B cell (primary cell): ENCODE measurements around the gene MTUS2.

Experiments used
- EZH2 ChIP-seq: IDR thresholded peaks from 2 replicates; pipeline ENCODE4 v1.6.1; 2012; ENCODE audit warnings: borderline replicate concordance, low read depth, mild to moderate bottlenecking, moderate library complexity, low read length; ENCODE audit not compliant: insufficient read depth, poor library complexity, severe bottlenecking
- TF ChIP-seq, protein P1 (sequence below): fragments of 200-600 bp; IDR thresholded peaks from one replicate; pipeline ENCODE4 v1.8.0; 2022; ENCODE audit warnings: antibody characterized with exemption, mild to moderate bottlenecking

DNA sequence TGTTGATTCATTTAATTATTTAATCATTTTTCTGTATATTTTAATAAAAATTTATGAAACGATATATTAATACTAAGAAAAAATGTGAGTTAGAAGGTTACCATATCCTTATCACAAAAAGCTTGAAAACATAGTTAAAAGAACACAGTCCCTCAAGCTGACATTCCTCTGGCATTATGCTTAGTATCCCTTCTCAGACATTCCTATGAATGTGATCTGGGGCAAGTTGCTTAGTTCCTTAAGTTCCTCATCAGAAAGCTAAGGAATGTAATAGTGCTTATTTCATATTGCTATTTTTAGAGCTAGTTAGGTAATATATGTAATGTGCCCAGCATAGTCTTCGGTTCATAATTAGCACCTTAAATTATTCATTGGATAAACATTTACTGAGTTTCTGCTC, 122.8 kb downstream of the MTUS2 start:
- no peak for TF ChIP-seq EZH2
- TF ChIP-seq, protein P1, sequence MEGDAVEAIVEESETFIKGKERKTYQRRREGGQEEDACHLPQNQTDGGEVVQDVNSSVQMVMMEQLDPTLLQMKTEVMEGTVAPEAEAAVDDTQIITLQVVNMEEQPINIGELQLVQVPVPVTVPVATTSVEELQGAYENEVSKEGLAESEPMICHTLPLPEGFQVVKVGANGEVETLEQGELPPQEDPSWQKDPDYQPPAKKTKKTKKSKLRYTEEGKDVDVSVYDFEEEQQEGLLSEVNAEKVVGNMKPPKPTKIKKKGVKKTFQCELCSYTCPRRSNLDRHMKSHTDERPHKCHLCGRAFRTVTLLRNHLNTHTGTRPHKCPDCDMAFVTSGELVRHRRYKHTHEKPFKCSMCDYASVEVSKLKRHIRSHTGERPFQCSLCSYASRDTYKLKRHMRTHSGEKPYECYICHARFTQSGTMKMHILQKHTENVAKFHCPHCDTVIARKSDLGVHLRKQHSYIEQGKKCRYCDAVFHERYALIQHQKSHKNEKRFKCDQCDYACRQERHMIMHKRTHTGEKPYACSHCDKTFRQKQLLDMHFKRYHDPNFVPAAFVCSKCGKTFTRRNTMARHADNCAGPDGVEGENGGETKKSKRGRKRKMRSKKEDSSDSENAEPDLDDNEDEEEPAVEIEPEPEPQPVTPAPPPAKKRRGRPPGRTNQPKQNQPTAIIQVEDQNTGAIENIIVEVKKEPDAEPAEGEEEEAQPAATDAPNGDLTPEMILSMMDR, result no peak
